ENCODE results near the gene ACKR3.

ACKR3 gene

DNA sequence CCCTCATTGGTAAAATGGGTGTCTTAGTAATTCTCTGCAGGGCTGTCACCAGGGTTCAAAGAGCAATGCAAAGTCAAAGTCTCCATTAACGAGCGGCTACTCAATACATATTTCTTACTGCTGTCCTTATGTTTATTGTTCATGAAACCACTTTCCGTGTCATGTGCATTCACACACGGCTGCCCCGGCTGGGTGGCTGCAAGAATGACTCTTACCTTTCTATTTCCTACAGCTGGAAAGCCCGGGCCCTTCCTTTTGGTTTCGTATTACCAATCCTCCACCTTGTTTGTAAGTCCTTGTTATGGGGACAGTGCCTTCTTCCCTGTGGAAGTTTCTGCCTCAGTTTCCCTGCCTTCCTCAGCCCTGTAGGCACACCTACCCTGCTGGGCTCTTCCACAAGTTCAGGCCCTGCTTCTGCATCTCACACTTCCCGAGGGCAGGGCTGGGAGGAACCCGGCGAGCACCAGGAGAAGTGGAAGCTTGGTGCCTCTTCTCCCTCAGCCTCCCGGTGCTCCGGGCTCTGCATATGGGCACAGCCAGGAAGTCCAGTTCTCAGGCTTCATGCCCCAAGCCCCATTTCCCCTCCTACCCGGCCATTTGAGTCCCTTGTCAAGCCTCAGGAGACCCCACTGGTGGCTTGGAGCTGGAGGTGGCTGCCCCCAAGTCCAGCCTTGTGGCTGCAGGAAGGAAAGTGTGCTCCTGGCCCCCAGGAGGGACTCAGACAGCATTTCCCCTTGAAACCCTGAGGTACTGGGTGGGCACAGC lies 18.7 kb upstream of the ACKR3 start:
- DNase-seq: peak in 1 of 2 experiments; percentile 7

DNA sequence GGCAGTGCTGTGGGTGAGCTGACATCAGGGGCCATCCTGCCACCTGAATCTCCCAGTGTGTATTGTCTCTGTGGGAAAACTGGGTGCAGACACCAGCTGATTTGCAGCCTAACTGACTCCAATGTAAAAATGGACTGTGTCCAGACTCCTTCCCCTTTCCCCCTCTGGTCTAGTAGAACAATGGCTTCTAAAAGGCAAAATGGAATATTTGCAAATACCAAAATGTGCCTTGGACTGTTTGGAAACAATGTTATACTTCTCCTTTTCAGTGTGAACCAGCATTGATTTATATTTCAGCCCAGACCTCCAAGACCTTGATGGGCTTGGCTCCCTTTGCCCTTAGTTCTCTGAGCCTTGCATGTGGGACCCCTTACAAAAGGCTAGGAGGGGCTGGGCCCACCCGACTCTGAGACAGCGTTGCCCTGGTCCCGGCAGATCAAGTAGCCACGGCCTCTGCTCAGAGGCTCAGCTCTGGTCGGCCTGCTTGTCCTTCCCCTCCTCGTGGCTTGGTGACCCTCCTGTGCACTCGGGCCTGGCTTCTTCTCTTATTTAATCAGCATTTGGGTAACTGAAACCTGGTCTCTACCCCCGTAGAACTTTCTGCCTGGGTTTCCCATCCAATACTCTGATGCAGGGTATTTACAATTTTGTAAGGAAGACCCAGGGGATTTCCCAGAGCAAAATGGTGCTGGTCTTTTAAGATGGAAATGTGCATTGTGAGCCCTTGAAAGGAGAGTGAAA lies 18.0 kb upstream of the ACKR3 start:
- DNase-seq: no peak

DNA sequence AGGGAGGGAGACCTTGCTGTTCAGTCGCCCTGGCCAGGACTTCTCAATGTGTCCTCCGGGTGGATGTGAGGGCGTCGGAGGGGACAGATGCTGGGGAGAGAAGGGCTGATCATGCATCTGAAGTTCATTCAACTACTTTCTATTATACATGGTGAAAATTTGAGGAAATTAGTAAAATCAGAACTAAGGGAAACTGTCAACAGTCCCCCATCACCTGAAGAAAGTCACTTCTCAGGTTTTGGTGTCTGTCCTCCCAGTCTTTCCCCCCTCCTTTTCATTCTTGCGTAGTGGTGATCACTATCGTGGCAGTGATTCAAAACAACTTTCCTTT lies 17.4 kb upstream of the ACKR3 start:
- no peak for DNase-seq

DNA sequence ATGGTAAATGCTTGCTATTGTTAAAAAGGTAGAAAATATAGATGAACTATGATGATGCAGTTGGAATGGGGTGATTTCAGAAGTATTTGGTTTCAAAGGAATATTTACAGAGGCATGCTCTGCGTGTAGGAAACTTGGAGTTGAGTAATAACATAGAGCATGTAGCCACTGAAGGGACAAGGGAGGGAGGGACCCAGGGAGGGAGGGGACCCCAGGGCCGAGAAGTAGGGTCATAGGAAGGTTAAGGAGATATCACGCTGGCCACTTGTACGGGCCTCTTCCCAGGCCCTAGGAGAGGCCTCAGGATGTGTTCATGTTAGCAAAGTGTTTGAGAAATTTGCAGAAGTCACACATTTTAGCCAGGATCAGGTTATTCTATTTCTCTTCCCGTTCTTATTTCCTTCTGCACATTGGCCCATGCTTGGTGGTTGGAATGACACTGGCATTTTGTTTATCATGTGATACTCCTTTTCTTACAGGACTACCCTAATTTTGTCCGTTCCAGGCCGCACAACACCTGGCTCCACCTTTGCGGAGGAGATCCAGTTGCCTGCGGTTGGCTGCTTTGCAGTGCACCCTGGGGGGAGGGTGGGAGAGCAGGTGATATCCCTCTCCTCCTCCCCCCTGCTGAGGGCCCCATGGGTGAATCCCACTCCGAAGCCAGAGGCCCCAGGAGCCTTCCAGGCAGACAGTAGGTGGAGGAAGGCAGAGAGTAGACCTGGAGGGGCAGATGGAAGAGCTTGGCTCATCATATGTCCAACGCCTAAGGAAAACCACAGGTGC lies 16.9 kb upstream of the ACKR3 start:
- DNase-seq: no peak

DNA sequence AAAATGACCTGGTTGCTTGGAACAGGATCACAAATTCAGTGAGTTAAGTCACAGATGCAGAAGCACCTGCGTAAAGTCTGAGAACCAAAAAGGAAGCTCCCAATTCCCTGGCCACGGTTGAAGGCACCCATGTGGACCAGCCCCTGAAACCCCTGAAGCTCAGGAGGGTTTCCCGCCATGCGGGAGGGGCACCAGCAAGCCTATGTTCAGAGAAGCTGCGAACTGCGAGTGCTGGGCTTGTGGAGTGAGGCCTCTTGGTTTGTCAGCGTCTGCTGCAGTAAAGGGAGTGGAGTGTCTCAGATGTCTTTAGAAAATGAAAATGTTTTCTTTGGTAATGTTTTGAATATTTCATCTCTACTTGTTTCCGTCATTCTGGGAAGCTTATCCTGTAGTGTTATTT lies 16.1 kb upstream of the ACKR3 start:
- DNase-seq: no peak

DNA sequence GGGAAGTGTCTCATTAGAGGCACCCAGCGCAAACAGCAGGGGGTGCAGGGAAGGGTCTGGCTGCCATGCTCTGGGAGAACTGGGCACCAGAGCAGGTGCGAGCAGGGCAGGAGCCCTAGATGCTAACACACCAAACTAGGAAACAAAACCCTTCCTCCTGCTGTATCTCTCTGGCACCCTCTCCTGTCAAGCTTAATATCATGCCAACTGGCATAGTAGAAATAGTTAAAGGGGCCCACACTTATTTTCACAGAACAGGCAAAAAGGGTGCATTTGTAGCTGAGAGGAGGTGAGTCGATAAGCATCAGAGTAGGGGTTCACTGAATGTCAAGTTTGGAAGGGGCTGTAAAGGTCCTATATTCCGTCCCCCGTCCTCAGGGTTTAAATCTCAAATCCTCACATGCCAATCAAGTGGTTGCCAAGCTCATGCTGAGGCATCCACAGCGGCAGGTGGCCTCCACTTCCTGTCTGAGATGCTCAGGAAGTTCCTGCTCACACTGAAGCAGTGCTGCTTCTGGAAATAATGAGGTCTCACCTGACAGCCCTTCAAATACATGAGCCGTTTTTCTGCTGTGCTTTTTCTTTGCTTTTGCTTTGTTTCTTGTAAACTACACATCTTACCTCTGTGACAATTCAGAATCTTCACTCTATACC lies 14.9 kb upstream of the ACKR3 start:
- DNase-seq: no peak

DNA sequence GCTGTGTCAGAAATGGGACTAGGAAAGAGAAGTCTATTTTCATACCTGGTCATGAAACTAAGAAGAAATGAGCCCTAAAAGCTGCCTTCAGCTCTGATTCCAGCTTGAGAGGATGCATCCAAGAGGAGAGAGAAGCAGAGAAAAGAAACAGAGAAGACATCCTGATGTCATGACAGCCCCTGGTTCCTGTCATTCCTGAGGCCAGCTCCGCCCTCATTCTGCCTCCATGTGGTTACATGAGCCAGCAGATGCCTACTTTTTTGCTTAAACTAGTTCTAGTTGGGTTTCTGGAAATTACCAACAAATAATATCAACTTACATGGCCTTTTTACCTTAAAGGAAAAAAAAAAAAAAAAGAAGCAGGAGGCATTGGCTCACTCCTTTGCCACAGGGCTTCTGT lies 14.1 kb upstream of the ACKR3 start:
- no peak for DNase-seq

DNA sequence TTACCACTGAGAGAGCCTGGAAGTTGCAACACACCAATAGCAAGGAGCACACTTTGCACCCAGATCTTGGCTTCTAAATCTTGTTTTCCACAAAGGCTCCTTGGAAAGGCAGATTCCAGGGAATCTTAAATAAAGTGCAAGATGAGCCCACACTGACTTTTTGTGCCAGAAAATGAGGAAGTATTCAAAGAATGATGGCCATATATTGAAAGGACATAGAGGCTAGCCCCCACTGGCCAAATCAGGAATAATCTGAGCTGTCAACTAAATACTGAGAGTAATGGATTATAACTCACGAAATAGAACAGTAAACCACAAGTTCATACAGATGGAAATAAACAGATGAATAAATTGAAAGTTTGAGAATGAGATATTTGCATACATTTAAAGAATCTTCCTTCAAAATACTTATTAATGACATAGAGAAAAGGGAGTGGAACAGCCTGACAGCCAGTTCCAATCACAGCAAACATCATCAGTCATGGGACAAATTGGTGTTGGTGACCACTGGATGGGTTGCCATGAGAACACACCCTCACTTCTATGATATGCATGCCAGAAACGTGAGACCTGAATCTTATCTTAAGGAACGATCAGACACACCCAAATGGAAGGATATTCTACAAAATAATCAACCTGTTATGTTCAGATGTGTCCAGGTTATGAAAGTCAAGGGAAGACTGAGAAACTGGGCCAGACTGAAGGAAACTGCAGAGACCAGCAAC lies 12.2 kb upstream of the ACKR3 start:
- DNase-seq: no peak

DNA sequence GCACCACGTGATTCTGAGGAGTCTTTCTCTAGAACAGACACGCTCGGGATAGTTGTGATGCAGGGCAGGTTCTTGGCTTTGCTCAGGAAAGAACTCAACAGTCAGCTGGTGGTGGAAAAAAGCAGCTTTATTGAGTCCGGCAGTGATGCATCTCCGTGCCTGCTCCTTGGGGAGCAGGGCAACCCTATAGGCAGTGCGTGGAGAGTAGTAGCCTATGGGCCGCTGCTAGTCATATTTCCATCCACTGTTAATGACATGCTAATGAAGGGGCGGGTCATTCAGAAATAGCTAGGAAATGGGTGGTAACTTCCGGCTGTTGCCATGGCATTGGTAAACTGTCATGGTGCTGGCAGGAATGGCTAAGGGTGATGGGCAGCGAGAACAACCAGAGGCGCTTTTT lies 11.6 kb upstream of the ACKR3 start:
- no peak for DNase-seq

DNA sequence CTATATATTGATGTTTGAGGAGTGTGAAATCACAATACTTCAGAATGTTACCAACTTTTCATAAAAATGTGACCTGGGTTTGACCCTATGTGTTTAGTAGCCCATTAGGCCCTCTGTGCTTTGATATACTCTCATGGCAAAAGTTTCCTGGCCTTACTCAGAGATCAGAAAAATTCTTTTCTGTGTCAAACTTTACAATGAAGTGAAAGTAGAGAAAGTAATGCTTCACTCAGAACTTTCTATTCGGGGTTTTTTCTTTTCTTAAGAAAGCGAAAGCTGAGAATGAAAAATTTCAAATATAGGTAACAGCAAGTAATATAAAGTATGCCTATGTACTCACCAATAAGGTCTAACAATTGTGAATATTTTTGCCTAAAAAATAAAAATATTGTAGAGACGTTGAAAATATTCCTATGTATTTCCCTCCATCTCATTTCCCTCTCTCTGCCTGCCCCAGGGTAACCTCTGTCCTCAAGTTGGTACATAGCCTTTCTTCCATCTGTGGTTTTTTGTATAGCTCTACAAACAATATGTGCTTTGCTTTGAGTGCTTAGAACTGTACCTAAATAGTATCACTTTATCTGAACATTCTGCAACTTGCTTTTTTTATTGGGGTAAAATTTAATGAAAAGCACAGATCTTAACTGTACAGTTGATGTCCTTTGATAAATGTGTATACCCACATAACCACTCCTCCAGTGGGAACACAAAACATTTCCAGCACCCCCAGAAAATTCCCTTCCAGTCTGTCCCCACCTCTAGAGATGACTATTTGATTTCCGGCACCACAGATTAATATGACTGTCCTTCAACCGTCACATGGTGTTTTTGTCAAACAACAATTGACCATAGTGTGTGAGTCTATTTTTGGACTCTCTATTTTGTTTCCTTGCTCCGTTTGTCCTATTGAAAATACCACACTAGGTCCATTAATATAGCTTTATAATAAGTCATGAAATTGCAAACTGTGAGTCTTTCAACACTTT lies 10.3 kb upstream of the ACKR3 start:
- no peak for DNase-seq

DNA sequence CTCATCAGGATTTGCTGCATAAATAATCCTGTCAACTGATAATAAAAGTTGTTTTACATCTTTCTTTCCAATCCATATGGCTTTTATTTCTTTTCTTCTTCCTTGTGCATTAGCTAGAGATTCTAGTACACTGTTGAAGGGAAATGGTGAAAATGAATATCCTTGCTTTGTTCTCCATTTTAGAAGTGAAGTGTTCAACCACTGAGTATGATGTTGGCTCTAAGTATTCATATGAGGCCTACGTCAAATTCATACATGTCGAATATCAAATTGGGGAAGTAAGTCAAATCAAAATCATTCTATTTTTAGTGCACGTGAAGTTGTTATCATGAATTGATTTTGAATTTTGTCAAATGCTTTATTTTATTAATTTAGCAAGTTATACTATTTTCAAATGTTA lies 7.8 kb upstream of the ACKR3 start:
- DNase-seq: no peak

DNA sequence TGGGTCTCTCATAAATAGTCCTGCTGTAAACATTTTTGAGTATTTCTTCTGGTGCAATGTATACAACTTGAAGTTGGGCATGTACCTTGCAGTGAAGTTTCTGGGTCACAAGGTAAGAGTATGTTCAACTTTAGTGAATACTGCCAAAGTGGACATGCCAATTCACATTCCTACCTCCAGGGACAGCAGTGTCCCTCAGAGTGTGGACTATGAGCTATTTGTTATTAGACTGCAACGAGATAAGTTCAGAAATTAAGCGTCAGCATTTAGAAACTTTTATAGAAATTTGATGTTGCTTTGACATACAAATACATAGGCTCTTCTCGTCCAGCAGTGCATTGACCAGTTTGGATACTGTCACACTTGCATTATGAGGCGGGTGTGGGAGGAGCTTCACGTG lies 7.2 kb upstream of the ACKR3 start:
- DNase-seq: no peak

DNA sequence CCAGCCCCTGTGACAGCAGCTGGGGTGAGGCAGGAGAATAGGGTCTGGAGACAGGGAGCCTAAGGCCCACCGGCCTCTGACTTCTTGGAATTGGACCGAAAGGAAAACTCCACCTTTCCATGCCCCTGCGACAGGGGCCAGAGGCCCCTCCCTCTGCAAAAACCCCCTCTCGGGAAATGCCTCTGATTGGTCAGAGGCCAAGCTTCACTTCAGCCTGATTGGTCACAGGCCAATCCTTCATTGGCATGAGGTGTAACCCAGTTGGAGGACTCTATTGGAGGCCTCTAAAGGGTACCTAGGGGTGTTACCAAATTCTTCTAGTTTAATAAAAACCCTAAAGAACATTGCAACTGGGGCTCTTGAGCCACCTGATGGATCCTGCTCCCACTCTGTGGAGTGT lies 5.7 kb upstream of the ACKR3 start:
- DNase-seq: no peak

DNA sequence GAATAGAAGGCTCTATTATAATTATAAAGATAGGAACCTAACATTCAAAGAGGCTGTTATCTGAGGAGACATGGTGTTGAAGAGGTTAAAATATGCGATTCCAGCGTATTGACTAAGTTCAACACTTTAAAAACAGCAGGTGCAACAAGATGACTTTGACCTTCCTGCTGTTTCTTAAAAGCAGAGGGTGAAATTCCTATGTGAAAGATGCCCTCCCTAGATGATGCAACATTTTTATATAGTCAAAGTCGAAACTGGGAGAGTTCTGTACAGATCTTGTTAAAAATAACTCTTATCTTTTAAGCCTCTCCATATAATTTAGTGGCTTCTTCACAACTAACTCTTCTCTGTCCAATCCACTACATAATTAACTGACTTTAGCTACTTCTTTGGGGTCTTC lies 4.4 kb upstream of the ACKR3 start:
- peak in 1 of 2 experiments; percentile 13 for DNase-seq

DNA sequence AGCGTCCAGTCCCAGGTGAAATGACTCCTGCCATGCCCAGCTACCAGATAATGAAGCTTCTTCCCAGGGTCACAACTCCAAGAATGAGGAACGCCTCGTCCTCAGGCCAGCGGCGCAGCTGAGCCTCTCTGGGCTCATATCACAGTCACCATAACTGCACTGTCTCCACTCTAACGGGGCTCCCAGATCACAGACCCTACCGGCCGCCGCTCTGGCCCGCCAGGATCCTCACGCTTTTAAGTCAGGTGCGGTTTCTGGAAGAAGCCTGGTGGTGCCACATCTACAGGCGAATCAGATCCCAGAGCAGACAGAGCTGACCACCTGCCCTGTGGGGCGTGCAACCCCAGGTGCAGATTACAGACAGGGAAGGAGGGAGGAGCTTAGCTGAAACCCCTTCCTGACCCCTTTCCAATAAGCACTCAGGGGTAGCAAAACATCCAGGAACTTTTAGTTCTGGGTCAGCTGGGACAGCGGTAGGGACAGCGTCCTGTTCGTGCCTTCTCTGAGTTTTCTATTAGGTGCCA lies 3.7 kb upstream of the ACKR3 start:
- no peak for DNase-seq

DNA sequence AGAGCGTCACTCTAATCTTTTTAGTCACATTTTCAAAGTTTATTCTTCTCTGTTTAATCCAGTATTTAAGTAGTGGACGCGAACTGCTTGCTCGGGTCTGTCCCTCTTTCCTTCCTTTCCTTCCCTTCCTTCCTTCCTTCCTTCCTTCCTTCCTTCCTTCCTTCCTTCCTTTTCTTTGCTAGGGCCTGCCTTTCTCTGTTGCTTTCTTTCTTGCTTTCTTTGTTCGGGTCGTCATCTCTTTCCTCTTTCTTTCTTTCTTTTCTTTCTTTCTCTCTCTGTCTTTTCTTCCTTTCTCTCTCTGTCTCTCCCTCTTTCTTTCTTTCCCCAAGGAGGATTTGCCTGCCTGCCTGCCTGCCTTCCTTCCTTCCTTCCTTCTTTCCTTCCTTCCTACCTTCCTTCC lies 3.0 kb upstream of the ACKR3 start:
- no peak for DNase-seq

DNA sequence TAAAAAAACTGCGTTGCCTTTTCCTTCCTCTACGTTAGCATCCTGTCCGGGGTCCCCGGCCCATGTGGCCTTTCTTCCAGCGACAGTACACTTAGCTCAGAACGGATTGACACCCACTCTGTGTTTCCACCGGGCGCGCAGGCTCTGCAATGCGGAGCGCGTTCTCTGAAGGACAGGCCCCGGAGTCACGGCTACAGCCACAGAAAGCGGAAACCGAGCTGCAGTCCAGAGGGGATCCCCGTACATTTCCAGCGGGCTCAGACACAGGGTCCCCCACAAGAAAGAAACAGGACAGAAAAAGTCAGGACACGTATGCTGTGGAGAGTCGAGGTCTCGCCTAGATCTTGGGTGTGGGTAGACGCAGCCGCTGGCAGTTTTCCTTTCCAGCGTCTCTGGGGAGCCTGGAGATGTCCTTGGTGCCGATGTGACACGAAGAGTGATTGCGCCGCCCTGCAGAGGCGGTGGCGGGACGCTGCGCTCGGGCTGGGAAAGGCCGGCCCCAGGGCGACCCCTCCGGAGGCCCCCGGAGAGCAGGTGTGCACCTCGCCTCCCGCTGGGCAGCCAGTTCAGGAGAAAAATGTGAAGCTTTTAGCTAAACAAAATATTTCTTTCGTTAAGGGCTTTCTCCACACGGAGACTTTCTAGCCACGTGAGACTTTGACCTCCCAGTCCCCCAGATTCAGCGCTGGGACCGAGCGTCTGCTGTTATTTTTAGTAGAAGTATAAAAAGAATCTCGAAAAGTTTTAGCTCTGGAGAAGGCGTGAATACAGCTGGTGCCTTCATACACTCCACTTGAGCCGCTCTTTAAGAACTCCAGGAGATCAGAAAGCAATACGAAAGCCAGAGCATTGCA lies 1.3 kb upstream of the ACKR3 start:
- peak in 1 of 2 experiments; percentile 8 for DNase-seq

DNA sequence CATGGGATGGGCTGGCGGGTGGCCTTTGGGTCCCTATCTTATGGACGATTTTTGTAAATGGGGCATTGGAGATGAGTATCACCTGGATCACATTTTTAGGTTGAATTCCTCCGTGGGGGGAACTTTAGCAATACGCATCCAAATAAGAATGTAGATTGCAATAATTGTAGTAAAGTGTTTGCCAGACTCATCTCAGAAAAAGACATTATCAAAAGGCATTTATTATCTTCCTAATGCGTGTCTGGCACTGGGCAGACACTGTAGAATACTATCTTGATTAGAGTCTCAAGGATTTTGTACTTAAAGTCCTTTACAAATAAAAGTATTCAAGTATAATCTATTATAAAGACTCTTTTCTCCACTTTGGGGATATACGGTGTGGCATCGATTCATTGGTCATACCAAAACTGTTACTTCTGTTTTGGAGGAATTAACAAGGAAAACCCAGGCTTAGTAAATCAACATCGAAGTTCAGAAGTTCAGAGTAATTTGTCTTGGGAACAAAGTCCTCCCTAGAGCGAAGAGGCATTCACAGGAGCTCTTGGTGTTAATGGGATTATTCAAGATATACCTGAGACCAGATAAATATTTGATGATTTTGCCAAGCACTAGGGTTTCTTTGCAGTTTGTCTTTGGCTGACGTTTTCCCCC lies 578 bp upstream of the ACKR3 start:
- no peak for DNase-seq

DNA sequence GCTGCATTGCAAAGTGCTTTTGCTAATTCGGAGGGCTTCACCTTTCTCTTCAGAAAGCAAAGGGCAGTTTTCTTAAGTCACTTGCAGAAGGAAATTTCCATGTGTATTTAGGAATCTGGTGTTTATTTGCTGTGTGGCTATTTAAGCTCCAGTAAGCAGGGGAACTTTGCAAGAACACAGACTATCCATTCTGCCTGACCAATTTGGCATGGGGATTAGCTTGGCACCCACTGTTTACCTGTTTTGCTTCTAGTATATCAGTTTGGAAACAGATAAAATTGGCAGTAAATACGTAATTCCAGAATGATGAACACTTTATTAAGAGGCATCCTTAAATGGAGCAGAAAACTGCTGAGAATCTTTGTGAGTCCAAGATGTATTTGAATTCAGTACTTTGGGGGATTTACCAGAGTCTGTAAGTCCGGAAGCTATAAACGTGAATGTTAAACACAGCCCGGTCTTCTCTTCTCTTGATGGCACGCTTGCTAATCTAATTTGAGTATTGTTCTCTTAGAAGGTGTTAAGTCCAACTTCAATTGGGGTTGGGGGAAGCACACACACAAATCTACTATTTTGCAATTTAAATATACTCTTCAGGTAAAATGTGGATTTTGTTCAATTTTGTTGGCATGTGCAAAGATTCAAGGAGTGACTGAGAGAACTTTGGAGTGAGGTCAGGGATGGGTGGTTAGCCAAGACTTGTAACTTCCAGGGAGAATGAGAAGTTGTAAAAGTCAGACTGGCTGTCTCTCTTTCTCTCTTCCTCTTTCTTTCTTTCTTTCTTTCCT lies 650 bp downstream of the ACKR3 start:
- DNase-seq: no peak

Measured in NCI-H187 (cell line).